ENCODE measurements around the gene CFAP141.
"Not testable (repeated sequence)": the region's sequence is repeated elsewhere in the genome, so short reads cannot be mapped to it uniquely, and the experiment has no call there.

CFAP141 gene

DNA sequence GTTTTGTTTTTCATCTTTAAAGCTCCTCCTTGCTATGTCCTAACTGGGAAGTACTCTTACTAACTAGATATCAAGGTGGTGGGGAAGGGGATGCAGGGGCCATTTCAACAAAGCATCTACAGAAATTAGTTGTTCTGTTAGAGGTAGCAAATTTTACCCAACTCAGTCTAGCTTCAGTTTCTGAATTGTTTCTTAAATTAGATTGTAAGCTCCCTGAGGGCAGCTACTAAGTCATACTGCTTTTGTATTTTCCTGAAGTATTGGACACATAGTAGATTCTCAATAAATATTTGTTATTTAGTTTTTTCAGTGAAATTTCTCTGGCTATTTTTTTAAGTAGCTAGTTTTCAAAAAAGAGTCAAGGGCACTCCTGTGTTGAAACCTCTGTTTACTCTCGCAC is 16.4 kb upstream of the CFAP141 start:
- H3K4me3 ChIP-seq (ENCODE audit: low read length): no peak overlapping the region

DNA sequence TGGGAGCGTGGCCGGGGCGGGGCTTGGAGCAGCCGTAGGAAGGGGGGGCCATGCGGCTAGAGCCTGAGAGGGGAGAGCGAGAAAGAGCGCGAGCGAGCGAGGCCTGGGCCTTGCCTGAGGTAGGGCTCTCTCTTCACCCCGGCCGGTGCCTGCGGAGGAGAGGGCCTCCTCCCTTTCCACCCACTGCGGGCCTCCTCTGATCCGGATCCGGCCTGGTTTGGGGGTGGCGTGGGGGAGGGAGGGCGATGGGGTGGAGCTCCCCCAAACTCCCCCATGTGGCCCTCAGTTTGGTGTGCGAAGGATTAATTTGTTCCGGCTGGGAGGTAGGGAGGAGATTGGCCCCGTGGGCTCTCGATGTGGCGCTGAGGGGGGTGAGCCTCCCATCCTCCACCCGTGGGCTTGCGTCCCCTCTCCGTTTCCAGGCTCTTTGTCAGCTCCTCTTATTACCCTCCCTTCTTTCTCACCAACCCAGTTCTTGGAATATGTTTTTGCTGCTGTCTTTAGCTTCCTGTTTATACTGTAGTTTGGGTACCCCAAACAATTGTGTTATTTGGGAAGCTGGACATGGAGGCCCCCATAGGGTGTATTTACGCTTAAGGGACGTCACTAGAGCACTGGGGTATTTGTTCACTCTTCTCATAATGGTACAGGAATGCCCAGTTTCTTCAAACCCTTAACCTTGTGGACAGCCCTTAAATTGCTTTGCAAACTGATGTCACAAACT is 15.3 kb upstream of the CFAP141 start:
- H3K9ac ChIP-seq (ENCODE audit: low read length): peak overlapping the region; percentile 92
- H3K4me1 ChIP-seq (ENCODE audit: control insufficient read depth, insufficient read depth, low read length): peaks cover 23% of the 10 kb centered on the region
- H3K36me3 ChIP-seq (ENCODE audit: control insufficient read depth, insufficient read depth, low read length): peaks cover 9% of the 10 kb centered on the region
- H3K27me3 ChIP-seq (ENCODE audit: control insufficient read depth, insufficient read depth, low read length): no peaks in the 10 kb centered on the region
- H3K4me3 ChIP-seq (ENCODE audit: low read length): peak overlapping the region; percentile 85
- H3K27ac ChIP-seq (ENCODE audit: low read depth, low read length): peak overlapping the region; percentile 96

More for the DNA sequence above, 16.4 kb upstream of the CFAP141 start:
- Histone ChIP-seq H3K4me1 (ENCODE audit: control insufficient read depth, insufficient read depth, low read length) (peaks cover 23% of the 10 kb centered on the region), H3K9ac (ENCODE audit: low read length) (no peak overlapping the region), H3K36me3 (ENCODE audit: control insufficient read depth, insufficient read depth, low read length) (peaks cover 12% of the 10 kb centered on the region), H3K27ac (ENCODE audit: low read depth, low read length) (no peak overlapping the region), H3K27me3 (ENCODE audit: control insufficient read depth, insufficient read depth, low read length) (no peaks in the 10 kb centered on the region)

DNA sequence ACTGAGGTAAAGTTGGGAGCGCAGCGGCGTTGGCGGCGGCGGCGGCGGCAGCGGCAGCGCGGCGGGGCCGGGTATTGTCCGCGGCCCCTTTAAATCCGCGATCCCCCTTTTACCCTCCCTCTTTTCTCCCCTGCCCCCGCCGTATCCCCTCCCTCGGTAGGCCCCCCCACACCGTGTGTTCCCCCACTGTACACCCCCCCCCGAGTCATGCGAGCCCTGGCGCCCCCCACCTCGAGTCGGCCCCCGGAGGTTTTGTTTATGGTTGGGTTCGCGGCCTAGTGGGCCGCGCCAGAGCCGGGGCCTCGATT is 14.8 kb upstream of the CFAP141 start:
- Histone ChIP-seq H3K4me1 (ENCODE audit: control insufficient read depth, insufficient read depth, low read length) (peaks cover 23% of the 10 kb centered on the region), H3K27me3 (ENCODE audit: control insufficient read depth, insufficient read depth, low read length) (no peaks in the 10 kb centered on the region), H3K4me3 (ENCODE audit: low read length) (peak overlapping the region; percentile 85), H3K27ac (ENCODE audit: low read depth, low read length) (peak overlapping the region; percentile 96), H3K36me3 (ENCODE audit: control insufficient read depth, insufficient read depth, low read length) (peaks cover 9% of the 10 kb centered on the region), H3K9ac (ENCODE audit: low read length) (peak overlapping the region; percentile 92)

DNA sequence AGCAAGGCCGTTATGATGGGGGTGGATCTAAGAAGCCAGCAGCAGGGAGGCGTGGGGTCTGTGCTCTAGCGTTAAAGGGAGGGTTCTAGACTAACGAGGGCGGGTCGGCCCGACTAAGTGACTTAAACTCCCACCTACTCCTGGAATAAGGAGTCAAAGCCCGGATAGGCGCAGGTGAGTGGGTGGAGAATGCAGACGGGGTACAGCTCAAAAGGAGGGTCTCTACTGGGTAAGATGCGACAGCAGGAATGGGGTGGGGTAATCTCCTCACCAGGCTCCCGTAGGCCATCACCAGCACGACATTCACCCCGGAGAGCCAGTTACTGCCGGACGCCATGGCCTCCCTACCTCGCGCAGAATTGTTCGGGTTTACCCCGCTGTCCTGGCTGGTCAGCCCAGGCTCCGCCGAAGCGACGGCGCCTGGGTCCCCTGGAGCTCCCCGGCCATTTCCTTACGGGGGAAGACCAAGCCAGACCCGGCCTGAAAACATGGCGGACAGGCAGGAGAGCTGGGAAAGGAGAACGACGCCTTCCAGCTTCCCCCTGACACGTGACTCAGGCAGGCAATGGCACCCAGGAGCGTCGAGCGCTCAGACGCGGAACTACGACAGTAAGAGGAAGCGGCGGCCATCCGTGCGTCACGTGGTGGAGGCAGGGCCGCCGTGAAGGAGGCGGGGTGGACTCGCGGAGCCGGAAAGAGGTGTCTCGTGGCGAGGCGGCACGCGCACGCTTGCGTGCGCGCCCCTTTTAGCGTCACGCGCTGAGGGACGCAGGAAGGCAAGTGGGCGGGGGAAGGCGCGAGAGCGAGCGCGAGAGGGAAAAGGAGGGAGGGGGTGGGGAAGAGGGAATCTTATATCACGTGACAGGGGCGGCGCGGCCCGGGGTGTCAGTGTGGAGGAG is 14.2 kb upstream of the CFAP141 start, which contains the start of gene UBAP2L:
Gene UBAP2L, plus strand, starts transcription at position 885 of the 899 bp plus-strand sequence. CDS start 4,169 bp downstream, outside the sequence.
- Histone ChIP-seq H3K27ac (ENCODE audit: low read depth, low read length) (peak within 1 kb of the TSS; percentile 98), H3K9ac (ENCODE audit: low read length) (peak within 1 kb of the TSS; percentile 98), H3K36me3 (ENCODE audit: control insufficient read depth, insufficient read depth, low read length) (peaks cover 9% of the 10 kb centered on the region), H3K4me1 (ENCODE audit: control insufficient read depth, insufficient read depth, low read length) (peaks cover 23% of the 10 kb centered on the region), H3K27me3 (ENCODE audit: control insufficient read depth, insufficient read depth, low read length) (no peaks in the 10 kb centered on the region), H3K4me3 (ENCODE audit: low read length) (peak within 1 kb of the TSS; percentile 99)

DNA sequence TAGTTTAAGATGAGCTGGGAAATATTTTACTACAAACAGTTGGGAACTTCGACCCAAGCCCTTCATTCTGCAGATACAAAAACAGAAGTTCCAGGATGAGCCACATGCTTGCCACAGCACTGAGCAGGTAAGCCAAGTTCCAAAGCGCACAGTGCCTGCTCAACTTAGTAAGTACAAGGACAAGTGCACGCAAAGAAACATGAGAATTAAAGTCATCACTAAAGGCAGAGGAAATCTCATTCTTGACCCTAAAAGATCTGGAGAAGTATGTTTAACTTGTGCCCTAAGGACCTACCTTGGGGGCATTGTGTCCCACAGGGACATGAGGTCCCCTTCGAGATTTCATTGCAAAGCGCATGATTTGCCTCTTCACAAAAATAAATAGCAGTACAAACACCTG is 13.4 kb upstream of the CFAP141 start:
- peaks cover 9% of the 10 kb centered on the region for H3K36me3 ChIP-seq (ENCODE audit: control insufficient read depth, insufficient read depth, low read length)
- peak overlapping the region; percentile 98 for H3K9ac ChIP-seq (ENCODE audit: low read length)
- H3K4me1 ChIP-seq (ENCODE audit: control insufficient read depth, insufficient read depth, low read length): peaks cover 23% of the 10 kb centered on the region
- peak overlapping the region; percentile 99 for H3K4me3 ChIP-seq (ENCODE audit: low read length)
- H3K27me3 ChIP-seq (ENCODE audit: control insufficient read depth, insufficient read depth, low read length): no peaks in the 10 kb centered on the region
- H3K27ac ChIP-seq (ENCODE audit: low read depth, low read length): peak overlapping the region; percentile 98

DNA sequence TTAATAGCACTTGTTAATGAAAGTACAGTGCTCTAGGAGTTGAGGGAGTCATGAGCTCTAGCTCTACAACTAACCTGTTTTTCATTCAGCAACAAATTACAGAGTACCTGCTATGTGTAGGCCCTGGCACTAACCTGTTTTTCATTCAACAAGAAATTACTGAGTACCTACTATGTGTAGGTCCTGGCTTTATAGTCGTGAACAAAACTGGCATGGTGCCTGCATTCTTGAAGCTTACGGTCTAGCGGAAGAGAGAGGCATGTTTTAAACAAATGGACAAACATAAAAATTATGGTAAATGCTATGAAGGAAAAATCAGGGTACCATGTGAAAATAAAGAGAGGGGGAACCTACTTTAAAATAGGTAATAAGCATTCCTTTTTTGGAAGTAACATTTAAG is 12.4 kb upstream of the CFAP141 start:
- H3K4me3 ChIP-seq (ENCODE audit: low read length): peak overlapping the region; percentile 99
- peaks cover 11% of the 10 kb centered on the region for H3K36me3 ChIP-seq (ENCODE audit: control insufficient read depth, insufficient read depth, low read length)

DNA sequence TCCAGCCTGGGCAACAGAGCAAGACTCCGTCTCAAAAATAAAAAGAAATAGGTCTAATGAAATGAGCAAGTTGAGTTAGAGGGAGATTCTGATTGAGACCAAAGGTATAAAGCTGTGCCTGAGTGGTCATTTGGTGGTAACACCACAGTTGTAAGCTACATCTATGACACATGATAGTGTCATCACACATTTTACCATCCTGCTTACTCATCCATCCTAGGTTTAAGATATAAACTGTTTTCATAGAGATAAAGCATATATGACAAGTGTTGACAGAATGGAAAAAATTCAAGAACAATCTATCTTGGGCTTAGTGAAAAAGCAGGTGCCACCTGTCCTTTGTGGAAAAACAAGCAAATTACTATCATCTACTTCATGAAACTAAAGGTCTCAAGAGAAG is 7.1 kb upstream of the CFAP141 start:
- peaks cover 25% of the 10 kb centered on the region for H3K36me3 ChIP-seq (ENCODE audit: control insufficient read depth, insufficient read depth, low read length)
- H3K4me3 ChIP-seq (ENCODE audit: low read length): no peak overlapping the region
- H3K27me3 ChIP-seq (ENCODE audit: control insufficient read depth, insufficient read depth, low read length): no peaks in the 10 kb centered on the region
- H3K4me1 ChIP-seq (ENCODE audit: control insufficient read depth, insufficient read depth, low read length): no peaks in the 10 kb centered on the region
- no peak overlapping the region for H3K27ac ChIP-seq (ENCODE audit: low read depth, low read length)
- H3K9ac ChIP-seq (ENCODE audit: low read length): no peak overlapping the region

More for the DNA sequence above, 12.4 kb upstream of the CFAP141 start:
- Histone ChIP-seq H3K9ac (ENCODE audit: low read length) (no peak overlapping the region), H3K27ac (ENCODE audit: low read depth, low read length) (no peak overlapping the region), H3K4me1 (ENCODE audit: control insufficient read depth, insufficient read depth, low read length) (peaks cover 21% of the 10 kb centered on the region), H3K27me3 (ENCODE audit: control insufficient read depth, insufficient read depth, low read length) (no peaks in the 10 kb centered on the region)

DNA sequence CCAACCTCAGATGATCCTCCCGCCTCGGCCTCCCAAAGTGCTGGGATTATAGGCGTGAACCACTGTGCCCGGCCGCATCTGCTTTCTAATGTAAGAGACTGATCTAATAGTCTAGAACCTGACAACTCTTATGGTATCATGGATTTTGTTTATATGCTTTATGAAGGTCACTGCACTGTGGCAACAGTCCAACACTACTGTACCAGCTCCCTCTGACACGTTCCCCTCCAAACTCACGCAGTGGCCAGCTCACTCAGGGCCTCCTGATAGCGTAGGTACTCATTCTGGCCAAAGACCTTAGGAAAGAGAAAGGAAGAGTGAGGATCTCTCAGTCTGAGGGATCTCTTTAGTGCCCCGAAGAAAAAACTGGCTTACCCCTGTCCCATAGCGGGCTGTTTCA is 6.0 kb upstream of the CFAP141 start:
- Histone ChIP-seq H3K27ac (ENCODE audit: low read depth, low read length) (no peak overlapping the region), H3K27me3 (ENCODE audit: control insufficient read depth, insufficient read depth, low read length) (no peaks in the 10 kb centered on the region), H3K9ac (ENCODE audit: low read length) (no peak overlapping the region), H3K4me3 (ENCODE audit: low read length) (no peak overlapping the region), H3K4me1 (ENCODE audit: control insufficient read depth, insufficient read depth, low read length) (no peaks in the 10 kb centered on the region), H3K36me3 (ENCODE audit: control insufficient read depth, insufficient read depth, low read length) (peaks cover 20% of the 10 kb centered on the region)

DNA sequence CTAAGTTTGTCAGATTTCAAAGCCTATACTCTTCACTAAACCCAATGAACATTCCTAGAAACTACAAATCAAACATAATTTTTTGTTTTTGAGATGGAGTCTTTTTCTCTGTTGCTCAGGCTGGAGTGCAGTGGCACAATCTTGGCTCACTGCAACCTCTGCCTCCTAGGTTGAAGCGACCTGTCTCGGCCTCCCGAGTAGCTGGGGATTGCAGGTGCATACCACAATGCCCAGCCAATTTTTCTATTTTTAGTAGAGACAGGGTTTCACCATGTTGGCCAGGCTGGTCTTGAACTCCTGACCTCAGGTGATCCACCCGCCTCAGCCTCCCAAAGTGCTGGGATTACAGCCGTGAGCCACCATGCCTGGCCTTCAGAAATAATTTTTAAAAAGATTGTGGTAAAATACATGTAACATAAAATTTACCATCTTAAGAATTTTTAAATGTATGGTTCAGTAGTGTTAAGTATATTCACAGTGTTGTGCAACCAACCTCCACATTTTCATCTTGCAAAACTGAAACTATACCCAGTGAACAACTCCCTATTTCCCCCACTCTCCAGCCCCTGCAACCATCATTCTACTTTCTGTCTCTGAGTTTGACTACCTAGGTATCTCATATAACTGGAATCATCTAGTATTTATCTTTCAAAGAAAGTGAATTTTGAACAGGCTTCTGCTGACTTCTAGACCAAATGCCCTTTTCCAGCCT is 2.7 kb upstream of the CFAP141 start:
- Histone ChIP-seq H3K4me1 (ENCODE audit: control insufficient read depth, insufficient read depth, low read length) (no peaks in the 10 kb centered on the region), H3K27ac (ENCODE audit: low read depth, low read length) (no peak overlapping the region), H3K27me3 (ENCODE audit: control insufficient read depth, insufficient read depth, low read length) (no peaks in the 10 kb centered on the region), H3K4me3 (ENCODE audit: low read length) (no peak overlapping the region), H3K36me3 (ENCODE audit: control insufficient read depth, insufficient read depth, low read length) (peaks cover 29% of the 10 kb centered on the region), H3K9ac (ENCODE audit: low read length) (no peak overlapping the region)

DNA sequence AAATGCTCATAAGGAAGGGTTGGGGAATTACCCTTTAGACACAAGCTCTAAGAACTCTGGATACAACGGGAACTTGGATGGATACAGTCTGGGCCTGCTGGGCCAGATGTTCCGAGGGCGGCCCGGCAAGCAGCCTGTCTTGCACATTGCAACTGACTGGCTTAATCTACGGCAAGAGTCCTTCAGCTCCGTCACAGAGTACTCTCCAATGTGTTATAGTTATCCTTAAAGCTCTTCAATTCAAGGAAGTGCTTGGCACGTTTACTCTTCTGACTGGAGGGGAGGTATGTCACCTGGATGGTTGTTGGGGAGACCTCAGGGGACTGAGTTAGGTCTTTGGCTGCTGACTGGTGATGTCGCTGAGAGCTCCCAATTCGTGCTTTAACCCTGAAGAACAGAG is 1.1 kb upstream of the CFAP141 start:
- no peaks in the 10 kb centered on the region for H3K4me1 ChIP-seq (ENCODE audit: control insufficient read depth, insufficient read depth, low read length)
- no peaks in the 10 kb centered on the region for H3K27me3 ChIP-seq (ENCODE audit: control insufficient read depth, insufficient read depth, low read length)
- H3K4me3 ChIP-seq (ENCODE audit: low read length): no peak overlapping the region
- H3K27ac ChIP-seq (ENCODE audit: low read depth, low read length): no peak overlapping the region
- H3K9ac ChIP-seq (ENCODE audit: low read length): no peak overlapping the region
- peaks cover 15% of the 10 kb centered on the region for H3K36me3 ChIP-seq (ENCODE audit: control insufficient read depth, insufficient read depth, low read length)

DNA sequence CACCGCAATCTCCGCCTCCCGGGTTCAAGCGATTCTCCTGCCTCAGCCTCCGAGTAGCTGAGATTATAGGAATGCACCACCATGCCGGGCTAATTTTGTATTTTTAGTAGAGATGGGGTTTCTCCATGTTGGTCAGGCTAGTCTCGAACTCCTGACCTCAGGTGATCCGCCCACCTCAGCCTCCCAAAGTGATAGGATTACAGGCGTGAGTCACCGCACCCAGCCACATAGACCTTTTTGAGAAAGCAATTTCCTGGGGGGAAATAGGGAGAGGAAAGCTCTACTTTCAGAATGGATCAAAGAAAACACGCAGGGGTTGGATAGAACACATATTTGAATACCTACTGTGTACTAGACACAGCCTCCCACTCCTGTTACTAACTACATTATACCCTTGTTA is 355 bp downstream of the CFAP141 start:
- not testable (repeated sequence) for H3K27ac ChIP-seq (ENCODE audit: low read depth, low read length); H3K4me1 ChIP-seq (ENCODE audit: control insufficient read depth, insufficient read depth, low read length); H3K4me3 ChIP-seq (ENCODE audit: low read length); H3K9ac ChIP-seq (ENCODE audit: low read length); H3K27me3 ChIP-seq (ENCODE audit: control insufficient read depth, insufficient read depth, low read length)
- H3K36me3 ChIP-seq (ENCODE audit: control insufficient read depth, insufficient read depth, low read length): peaks cover 12% of the 10 kb centered on the region

DNA sequence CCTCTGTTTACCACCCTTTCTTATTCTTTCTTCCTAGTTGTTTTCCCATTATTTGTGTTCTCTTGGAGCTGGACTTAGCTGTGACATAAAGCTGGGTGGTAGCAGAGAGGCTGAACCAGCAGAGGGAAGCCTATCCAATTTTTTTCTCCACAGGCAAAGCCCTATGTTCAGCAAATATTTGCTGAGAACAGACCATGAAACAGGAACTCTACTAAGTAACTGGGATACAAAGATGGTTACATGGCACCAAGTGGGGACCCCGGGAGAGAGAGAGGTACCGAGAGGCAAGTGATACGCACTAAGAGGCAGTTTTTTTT is 6.6 kb downstream of the CFAP141 start:
- Histone ChIP-seq H3K4me3 (ENCODE audit: low read length) (no peak overlapping the region), H3K36me3 (ENCODE audit: control insufficient read depth, insufficient read depth, low read length) (no peaks in the 10 kb centered on the region), H3K4me1 (ENCODE audit: control insufficient read depth, insufficient read depth, low read length) (no peaks in the 10 kb centered on the region), H3K27me3 (ENCODE audit: control insufficient read depth, insufficient read depth, low read length) (no peaks in the 10 kb centered on the region), H3K27ac (ENCODE audit: low read depth, low read length) (no peak overlapping the region), H3K9ac (ENCODE audit: low read length) (no peak overlapping the region)

All from rectal smooth muscle tissue (tissue), 1 donor.